HG03175 (cell line): ENCODE data around the gene GUCY2D.
"Not testable (repeated sequence)": the region's sequence is repeated elsewhere in the genome, so short reads cannot be mapped to it uniquely, and the experiment has no call there.

ENCODE experiments used
- ATAC-seq: cut with Tn5 transposase; IDR thresholded peaks from one replicate; pipeline ENCODE4 v1.9.1; 2021; ENCODE audit warnings: mild to moderate bottlenecking, moderate library complexity; ENCODE audit not compliant: unreplicated experiment

GUCY2D gene

DNA sequence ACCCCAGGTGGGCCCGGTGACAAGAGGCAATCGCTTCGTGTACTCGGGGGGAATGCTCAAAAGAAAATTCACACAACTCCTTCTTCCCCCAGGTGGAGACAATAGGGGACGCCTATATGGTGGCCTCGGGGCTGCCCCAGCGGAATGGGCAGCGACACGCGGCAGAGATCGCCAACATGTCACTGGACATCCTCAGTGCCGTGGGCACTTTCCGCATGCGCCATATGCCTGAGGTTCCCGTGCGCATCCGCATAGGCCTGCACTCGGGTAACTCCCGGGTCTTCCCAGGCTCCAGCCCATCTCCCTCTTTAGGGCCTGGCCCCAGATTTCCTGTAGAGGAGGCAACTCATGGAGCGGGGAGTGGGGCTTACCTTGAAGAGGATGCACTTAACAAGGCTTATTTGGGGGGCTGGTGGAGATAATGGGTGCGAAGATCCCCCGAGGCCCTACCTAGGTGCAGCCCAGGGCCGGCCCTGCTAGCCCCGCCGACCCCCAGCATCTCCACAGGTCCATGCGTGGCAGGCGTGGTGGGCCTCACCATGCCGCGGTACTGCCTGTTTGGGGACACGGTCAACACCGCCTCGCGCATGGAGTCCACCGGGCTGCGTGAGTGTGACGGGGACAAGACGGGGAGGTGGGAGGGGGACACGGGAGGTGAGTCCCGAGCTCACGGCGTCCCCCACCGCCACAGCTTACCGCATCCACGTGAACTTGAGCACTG, 13.0 kb downstream of the GUCY2D start:
- no peak for ATAC-seq

DNA sequence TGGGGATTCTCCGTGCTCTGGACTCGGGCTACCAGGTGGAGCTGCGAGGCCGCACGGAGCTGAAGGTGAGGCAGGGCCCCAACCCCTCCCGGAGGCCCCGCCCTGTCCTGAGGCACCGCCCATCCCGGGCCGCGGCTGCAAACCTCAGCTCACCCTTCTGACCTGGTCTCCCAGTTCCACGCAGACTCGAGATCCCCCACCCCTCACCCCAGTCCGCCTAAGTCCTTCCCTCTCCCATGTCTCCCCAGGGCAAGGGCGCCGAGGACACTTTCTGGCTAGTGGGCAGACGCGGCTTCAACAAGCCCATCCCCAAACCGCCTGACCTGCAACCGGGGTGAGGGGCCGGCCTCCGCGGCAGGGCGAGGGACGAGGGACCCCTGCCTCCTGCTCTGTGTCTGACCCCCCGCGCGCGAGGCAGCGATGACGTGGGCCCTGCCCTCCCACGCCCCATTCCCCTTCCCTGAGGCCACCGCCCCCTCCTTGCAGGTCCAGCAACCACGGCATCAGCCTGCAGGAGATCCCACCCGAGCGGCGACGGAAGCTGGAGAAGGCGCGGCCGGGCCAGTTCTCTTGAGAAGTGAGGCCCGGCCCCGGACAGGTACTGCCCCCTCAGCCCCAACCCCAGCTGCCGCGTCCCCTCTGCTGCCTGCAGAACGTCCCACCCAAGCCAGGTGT, 13.7 kb downstream of the GUCY2D start:
- ATAC-seq = no peak

DNA sequence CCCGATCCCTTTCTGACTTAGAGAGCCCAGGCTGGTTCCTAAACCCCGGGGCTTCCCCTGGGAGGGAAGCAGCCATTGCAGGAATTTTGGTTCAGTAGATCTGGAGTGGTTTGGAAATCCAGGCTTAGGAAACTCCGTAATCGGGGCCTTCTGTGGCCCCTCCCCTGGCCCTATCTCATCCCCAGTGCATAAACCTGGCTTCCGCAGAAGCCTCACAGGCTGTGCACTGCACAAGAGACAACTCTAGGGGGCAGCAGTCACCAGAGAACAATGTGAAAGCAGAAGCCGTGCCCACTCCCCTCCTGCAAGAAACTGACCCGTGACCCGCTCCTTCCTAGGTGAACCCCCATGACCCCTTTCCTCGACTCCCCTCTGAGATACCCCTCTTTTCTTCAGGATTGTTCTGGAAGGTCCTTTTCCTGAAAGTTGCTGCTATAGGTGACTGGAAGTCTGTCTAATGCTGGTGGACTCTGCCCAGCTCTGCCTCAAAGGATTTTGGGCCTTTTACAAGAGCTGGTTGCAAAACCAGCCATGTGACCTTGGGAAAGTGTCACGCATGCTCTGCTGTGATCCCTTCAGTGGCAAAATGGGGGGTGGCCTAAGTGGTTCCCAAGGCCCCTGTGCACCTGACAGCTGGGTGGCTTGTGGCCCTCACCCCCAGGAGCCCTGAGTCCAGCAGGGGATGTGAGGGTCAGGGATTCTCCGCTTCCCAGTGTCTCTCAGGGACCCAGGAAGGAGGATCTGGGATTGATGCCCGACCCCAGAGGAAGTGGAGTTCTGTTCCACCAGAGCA, 14.4 kb downstream of the GUCY2D start:
- no peak for ATAC-seq

DNA sequence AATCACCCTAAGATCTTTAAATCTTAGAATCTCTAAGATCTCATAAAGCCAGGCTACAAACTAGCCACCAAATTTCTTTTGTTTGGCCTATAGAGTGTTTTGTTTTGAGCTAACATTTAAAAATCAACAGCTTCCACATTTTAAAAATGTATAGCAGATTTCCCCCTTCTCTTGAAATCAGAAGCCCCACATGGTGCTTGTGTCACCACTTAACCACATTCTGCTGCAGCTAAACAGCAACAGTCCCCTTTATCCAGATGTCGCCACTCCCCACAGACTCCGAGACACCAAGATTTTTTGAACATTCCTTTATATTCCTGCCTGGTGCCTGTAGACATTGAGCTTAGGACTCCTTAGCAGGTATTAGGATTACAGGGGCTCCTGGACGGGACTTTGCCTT, 16.0 kb downstream of the GUCY2D start:
- ATAC-seq = no peak

DNA sequence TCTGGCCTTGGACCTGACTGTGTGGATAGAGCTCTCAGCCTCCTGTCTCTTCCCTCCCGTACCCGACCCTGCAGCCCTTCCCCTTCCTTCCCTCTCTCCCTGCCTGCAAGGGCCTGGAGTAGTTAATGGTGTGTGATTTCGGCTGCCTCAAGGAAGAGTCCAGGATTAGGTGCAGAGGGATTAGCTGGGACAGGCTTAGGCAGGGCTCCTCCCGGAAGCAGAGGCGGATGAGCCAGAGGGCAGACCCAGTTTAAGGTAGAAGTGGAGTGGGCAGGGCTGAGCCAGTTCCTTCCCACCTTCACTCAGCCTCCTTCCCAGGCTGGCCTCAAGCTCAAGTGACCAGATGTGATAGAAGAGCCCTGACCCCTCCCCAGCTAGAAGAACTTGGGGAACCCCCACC, 16.8 kb downstream of the GUCY2D start:
- no peak for ATAC-seq

DNA sequence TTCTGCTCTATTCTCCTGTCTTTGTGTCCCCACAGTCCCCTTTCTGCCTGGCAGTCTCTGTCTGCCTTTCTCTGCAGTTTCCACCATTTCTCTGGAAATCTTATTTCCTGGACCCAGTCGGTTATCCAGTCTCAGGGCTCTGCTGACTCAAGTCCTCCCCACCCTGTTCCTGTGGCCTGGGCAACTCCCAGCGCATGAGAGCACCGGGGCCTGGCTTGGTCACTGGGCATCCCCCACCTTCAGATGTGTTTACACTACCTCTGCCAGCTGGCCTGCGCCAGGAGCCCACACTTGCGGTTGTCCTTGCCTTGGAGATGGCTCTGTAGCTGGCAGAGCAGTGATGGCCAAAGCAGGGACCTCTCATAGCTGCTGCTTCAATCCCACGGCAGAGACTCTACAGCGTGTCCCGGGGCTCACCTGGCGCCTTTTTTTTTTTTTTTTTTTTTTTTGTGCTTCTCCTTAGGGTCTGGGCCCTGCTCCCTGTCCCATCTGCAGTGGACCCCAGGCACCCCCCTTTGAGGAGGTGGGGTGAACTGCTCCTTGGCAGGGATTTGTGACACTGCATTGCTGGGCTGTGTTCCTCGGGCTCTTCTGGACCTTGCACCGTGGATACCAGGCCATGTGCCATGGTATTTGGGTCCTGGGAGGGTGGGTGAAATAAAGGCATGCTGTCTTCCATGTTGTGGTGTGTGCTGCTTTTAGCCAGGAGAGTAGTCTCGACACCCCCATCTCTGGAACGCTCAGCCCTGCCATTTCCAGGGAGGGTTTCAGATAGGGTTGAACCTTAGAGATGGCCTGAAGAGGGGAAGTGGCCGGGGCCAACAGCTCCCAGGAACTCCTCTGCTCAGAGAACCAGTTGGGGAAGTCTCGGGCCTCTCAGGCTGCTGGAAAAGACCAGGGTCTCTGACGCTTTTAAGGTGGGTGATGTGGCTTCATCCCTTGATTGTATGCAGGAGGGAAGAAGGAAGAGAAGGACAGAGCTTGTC, 17.5 kb downstream of the GUCY2D start:
- no peak for ATAC-seq

DNA sequence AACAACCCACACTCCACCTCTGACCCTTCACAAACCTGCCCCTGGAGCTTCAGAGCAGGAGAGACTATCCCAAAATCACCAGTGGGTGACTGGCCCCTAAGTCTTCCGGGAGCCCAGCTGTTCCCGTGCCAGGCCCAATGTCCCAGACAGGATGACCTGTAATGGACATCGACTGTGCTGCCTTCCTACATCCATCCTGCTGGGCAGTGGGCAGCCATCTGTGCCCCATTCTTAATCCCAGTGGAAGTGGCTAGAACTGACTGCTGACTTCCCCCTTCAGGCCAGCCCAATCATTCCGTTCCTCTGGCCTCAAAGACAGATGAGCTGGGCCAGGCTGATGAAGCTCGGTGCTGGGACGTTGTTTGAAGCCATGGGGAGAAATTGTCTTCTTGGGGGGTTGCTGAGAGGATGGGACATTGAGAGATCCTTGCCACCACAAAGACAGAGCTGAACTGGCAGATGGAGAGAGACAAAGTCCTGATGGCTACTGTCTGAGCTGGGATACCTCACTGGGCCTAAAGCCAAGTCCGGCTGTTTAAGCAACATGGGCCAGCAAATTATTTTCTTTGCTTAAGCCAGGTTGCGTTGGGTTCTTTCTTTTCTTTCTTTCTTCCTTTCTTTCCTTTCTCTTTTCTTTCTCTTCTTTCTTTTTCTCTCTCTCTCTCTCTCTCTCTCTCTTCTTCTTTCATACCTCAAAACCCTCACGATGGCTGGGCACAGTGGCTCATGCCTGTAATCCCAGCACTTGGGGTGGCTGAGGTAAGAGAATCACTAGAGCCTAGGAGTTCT, 18.6 kb downstream of the GUCY2D start:
- no peak for ATAC-seq

DNA sequence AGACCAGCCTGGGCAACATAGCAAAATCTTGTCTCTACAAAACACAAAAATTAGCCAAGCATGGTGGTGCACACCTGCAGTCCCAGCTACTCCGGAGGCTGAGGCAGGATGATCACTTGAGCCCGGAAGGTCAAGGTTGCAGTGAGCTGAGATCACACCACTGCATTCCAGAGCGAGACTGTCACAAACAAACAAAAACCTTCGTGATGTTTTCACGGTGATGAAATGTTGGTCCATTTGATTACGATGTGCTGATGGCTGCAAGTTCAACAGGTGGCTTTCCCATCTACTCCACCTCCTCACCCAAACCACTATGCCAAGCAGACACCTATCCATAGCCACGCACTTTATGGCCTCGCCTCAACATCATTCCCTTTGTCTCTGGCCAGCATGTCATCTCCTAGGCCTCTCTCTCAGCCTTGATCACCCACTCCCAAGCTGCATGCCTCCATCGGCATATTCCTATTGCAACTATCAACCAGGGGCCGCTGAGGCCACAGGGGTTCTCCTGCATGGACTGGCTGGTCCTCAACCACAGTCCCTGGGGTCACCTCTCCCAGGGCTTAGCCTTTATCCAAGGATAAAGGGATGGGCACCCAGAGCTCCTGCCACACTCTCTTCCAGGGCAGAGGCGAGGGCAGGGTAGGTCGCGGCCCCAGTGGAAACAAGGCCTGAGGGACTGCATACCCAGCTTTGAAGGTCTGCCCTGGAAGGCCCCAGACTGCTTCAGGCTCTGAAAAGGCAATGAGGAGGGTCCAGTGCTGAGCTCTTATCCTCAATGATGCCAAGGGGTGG, 19.3 kb downstream of the GUCY2D start:
- no peak for ATAC-seq

DNA sequence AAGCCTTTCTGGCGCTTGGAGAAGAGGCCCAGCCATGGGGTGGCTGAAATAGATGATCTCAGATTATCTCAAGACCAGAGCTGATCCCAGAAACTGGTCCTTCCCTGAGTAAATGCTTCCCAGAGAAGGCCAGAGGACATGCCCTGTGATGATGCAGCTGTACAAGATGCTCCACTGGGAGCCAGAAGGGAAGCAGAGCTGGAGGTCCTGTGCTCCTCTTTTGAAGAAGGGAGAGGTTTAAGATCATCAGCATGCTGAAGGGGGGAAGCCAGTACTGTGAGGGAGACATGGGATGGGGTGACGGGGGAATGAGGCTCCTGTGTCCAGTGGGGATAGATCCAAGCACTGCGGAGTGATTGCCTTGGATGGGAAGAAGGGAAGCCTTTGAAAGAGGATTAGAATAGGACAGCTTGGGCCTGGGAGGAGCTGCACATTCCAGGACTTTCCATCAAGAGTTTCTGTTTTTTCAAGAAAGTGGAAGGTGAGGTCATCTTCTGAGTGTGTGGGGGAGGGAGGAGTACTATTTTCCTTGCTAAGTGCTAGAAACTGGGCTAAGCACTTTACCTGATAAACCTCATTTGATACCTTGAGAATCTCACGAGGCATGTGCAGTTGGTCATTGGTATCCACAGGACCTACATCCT, 20.1 kb downstream of the GUCY2D start:
- ATAC-seq = no peak

DNA sequence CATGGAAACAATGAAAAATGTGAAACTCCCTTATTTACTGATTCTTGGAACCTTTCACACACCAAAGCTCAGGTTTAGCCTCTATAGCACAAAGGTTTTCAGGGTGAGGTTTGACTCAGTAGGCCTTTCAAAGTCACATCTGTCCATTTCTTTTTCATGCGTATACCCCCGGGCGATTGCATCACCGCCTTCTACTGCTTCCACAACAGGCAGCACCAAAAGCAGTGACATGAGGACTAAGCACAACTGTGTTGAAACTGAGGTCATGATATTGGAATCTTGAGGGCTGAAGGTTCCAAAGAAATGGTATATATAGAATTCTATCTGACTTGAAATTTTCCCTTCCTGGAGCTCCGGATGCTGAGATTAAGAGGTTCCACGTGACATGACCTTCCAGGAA, 21.7 kb downstream of the GUCY2D start:
- ATAC-seq = not testable (repeated sequence)

DNA sequence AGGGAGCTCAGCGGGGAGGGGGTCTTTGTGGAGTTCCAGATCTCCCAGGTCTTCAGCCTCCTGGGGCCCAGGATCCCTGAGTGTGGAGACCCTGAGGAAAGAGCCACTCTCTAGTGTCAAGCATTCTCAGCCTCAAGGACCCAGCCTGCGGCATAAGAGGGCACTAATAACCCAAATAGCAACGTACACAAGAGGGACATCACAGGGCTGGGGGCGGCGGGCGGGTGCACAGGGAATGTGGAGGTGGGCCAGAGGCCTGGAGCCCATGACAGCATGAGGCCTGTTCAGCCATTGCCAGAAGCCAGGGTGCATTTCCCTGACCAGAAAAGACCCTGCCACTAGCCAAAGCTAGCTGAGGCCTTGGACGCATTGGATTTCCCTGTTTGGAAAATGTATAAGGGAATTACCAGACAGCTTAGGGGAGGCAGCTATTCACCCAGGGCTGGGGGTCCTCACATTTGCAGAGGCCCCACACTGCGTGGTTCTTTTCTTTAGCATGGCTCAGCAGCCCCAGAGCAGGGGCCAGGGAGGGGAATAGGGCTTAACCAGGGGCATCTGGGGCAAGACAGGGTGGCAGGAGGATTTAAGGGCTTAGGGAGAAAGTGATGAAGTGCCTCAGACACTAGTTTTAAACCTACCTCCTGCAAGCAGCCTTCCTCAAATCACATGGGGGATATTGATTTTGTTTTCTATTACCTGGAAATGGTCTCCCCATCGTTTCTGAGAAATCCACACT, 22.9 kb downstream of the GUCY2D start:
- ATAC-seq = no peak

DNA sequence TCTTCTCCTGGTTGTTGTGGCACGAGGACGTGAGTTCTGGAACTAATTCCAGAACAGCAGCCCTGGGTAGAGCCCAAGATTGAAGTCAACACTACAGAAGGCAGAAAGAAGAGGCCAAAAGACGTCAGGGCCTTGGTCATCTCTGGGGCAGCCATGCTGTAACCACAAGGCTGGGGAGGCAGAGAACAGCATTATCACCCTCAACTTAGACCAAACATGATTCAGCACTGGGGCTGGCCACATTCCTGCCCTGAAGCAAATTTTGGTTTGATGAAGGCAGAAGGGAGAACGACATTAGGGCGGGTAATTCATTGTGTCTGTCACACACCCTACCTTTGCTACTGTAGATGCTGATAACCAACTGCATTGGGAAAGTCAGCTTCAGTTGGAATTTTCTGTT, 26.7 kb downstream of the GUCY2D start:
- ATAC-seq = no peak

DNA sequence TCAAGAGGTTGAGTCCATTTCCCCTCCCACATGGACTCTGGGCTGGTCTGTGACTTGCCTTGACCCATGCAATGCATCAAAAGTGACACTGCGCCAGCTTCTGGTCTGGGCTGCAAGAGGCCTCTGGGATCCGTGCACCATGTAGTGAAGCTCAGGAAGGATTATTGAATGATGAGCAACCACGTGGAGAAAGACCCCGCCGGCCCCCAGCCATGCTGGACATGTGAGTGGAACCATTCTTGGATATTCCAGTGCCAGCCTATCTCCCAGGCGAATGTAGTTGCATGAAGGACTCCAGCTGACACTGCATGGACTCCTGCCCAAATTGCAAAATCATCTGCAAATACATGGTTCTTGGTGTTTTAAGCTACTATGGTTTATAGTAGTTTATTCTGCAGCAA, 28.8 kb downstream of the GUCY2D start:
- no peak for ATAC-seq

DNA sequence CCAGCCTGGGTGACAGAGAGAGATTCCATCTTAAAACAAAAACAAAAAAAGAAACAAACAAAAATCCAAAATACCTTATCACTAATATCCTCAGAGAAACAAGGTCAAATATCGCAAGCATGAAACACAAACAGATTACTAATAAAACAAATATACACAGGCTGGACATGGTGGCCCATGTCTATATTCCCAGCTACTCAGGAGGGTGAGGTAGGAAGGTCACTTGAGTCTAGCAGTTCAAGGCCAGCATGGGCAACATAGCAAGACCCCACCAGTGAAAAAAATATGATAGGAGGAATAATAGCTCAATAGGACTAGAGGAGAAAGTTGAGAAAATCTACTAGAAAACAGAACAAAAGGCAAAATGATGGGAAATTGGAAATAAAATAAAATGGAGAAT, 29.5 kb downstream of the GUCY2D start:
- no peak for ATAC-seq

DNA sequence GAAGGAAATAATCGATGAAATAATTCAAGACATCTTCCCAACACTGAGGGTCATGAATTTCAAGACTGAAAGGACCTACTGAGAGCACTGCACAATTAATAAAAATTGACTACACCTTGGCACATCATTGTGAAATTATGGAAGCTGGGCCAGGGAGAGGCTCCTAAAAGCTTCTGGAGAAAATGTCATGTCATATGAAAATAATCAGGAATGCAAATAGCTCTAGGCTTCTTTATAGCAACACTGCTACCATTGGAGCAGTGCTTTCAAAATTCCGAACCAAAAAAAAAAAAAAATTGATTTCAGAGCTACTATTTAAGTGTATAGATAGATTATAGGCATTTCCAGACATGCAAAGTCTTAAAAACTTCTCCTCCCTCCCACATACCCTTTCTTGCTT, 30.0 kb downstream of the GUCY2D start:
- no peak for ATAC-seq

DNA sequence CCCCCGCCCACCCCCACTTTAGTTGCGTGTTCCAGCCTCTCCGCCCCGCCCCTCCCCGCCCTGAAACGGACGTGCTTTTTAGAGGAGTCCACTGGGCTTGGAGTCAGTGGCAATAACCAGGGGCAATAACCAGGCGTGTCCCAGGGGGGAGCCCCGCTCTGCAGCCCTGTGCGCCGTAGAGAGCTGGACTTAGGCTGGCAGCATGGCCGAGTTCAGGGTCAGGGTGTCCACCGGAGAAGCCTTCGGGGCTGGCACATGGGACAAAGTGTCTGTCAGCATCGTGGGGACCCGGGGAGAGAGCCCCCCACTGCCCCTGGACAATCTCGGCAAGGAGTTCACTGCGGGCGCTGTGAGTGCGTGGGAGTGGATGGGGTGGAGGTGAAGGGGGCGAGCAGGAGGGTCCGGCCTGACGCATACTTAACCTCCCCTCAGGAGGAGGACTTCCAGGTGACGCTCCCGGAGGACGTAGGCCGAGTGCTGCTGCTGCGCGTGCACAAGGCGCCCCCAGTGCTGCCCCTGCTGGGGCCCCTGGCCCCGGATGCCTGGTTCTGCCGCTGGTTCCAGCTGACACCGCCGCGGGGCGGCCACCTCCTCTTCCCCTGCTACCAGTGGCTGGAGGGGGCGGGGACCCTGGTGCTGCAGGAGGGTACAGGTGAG, 36.7 kb downstream of the GUCY2D start, which contains the start of gene ALOX15B:
ALOX15B (plus strand) TSS at position 106 of the 657 bp plus-strand sequence; CDS start at position 203, 97 bp downstream.
- no peak for ATAC-seq

DNA sequence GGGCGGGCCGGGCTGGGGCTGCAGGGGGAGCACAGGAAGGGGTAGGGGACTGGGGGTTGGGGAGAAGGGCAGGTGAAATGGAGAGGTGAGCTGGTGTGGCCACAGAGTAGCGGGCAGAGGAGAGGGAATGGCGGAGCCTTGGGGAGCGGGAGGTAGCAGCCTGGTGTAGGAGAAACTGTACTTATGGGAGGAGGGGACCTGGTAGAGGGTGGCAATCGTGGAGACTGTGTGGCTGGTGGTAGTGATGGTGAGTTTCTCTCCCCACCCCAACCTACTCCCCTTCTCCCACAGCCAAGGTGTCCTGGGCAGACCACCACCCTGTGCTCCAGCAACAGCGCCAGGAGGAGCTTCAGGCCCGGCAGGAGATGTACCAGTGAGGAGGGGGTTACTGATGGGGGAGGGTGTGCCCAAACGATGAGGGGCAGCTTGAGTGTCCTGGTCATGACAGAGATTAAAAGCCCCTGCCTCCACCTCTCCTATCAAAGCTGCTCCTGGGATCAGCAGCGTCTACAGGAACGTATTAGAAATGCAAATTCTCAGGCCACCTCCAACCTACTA, 37.3 kb downstream of the GUCY2D start:
- no peak for ATAC-seq
